SK-N-SH treated with all-trans-retinoic acid at 6 μM for 48 hours (cell line): ENCODE measurements around the gene PPIL1.
A peak's percentile ranks its signal among the peaks of the same experiment; 100 is the strongest.

Experiments used
- ATAC-seq: fragments of 200-7000 bp; cut with Tn5 transposase; 3 replicates; pipeline ENCODE4 v1.9.1; 2020; ENCODE audit warnings: mild to moderate bottlenecking, moderate library complexity
- ARNTL ChIP-seq: fragments of 450-650 bp; formaldehyde crosslinking; IDR thresholded peaks from 2 replicates; pipeline ENCODE4 v1.5.0; 2020; ENCODE audit warnings: low read depth, mild to moderate bottlenecking, moderate library complexity, borderline replicate concordance
- BACH2 ChIP-seq: fragments of 250-450 bp; sonication (Bioruptor Pico); IDR thresholded peaks from 2 replicates; pipeline ENCODE4 v1.9.0; 2021; ENCODE audit warnings: mild to moderate bottlenecking, borderline replicate concordance
- CSDC2 ChIP-seq: fragments of 250-450 bp; sonication (Bioruptor Pico); IDR thresholded peaks from 2 replicates; pipeline ENCODE4 v1.5.0; 2020; ENCODE audit warnings: mild to moderate bottlenecking, moderate library complexity
- ESRRG ChIP-seq: fragments of 250-450 bp; sonication (Bioruptor Pico); IDR thresholded peaks from 2 replicates; pipeline ENCODE4 v1.6.1; 2021; ENCODE audit warnings: mild to moderate bottlenecking
- GLIS3 ChIP-seq: fragments of 250-450 bp; sonication (Bioruptor Pico); IDR thresholded peaks from 2 replicates; pipeline ENCODE4 v1.5.0; 2020; ENCODE audit warnings: mild to moderate bottlenecking, moderate library complexity
- ISL1 ChIP-seq: fragments of 250-450 bp; sonication (Bioruptor Pico); IDR thresholded peaks from 2 replicates; pipeline ENCODE4 v2.1.2; 2022; ENCODE audit warnings: mild to moderate bottlenecking, moderate library complexity
- OSR1 ChIP-seq: fragments of 250-450 bp; sonication (Bioruptor Pico); IDR thresholded peaks from 2 replicates; pipeline ENCODE4 v1.8.0; 2022; ENCODE audit warnings: moderate library complexity, mild to moderate bottlenecking, inconsistent platforms
- RARB ChIP-seq: fragments of 250-450 bp; sonication (Bioruptor Pico); IDR thresholded peaks from 2 replicates; pipeline ENCODE4 v1.8.0; 2021; ENCODE audit warnings: mild to moderate bottlenecking, moderate library complexity
- SNAI2 ChIP-seq: fragments of 250-450 bp; sonication (Bioruptor Pico); IDR thresholded peaks from 2 replicates; pipeline ENCODE4 v1.5.0; 2020; ENCODE audit warnings: mild to moderate bottlenecking, moderate library complexity
- TOX ChIP-seq: fragments of 250-450 bp; sonication (Bioruptor Pico); IDR thresholded peaks from 2 replicates; pipeline ENCODE4 v1.8.0; 2021; ENCODE audit warnings: mild to moderate bottlenecking, moderate library complexity, borderline replicate concordance
- ZC3H10 ChIP-seq: fragments of 250-450 bp; sonication (Bioruptor Pico); IDR thresholded peaks from 2 replicates; pipeline ENCODE4 v1.5.1; 2021; ENCODE audit warnings: mild to moderate bottlenecking, moderate library complexity
- ZFP3 ChIP-seq: fragments of 250-450 bp; sonication (Bioruptor Pico); IDR thresholded peaks from 2 replicates; pipeline ENCODE4 v1.5.0; 2020; ENCODE audit warnings: mild to moderate bottlenecking, moderate library complexity
- ZFP30 ChIP-seq: fragments of 450-650 bp; formaldehyde crosslinking; IDR thresholded peaks from 2 replicates; pipeline ENCODE4 v1.5.0; 2022; ENCODE audit warnings: mild to moderate bottlenecking, moderate library complexity
- ZNF565 ChIP-seq: fragments of 450-650 bp; formaldehyde crosslinking; conservative IDR thresholded peaks from 2 replicates; pipeline ENCODE4 v1.5.0; 2020; ENCODE audit warnings: low read depth, mild to moderate bottlenecking, moderate library complexity
- ZNF70 ChIP-seq: fragments of 450-650 bp; formaldehyde crosslinking; IDR thresholded peaks from 2 replicates; pipeline ENCODE4 v1.5.0; 2020; ENCODE audit warnings: mild to moderate bottlenecking, moderate library complexity
- TF ChIP-seq, protein P1 (sequence below): fragments of 250-450 bp; sonication (Bioruptor Pico); IDR thresholded peaks from 2 replicates; pipeline ENCODE4 v1.8.0; 2020; ENCODE audit warnings: mild to moderate bottlenecking, moderate library complexity, borderline replicate concordance
- TF ChIP-seq, protein P2 (sequence below): fragments of 250-450 bp; sonication (Bioruptor Pico); IDR thresholded peaks from 2 replicates; pipeline ENCODE4 v1.5.1; 2020; ENCODE audit warnings: low read depth, mild to moderate bottlenecking, moderate library complexity
- TF ChIP-seq, protein P3 (sequence below): fragments of 250-450 bp; sonication (Bioruptor Pico); IDR thresholded peaks from 2 replicates; pipeline ENCODE4 v1.8.0; 2021; ENCODE audit warnings: low read depth, mild to moderate bottlenecking, moderate library complexity, borderline replicate concordance
- TF ChIP-seq, protein P4 (sequence below): fragments of 250-450 bp; sonication (Bioruptor Pico); IDR thresholded peaks from 2 replicates; pipeline ENCODE4 v1.5.0; 2020; ENCODE audit warnings: mild to moderate bottlenecking, moderate library complexity
- TF ChIP-seq, protein P5 (sequence below): fragments of 250-450 bp; sonication (Bioruptor Pico); IDR thresholded peaks from 2 replicates; pipeline ENCODE4 v1.5.1; 2021; ENCODE audit warnings: mild to moderate bottlenecking, moderate library complexity

The PPIL1 gene

DNA sequence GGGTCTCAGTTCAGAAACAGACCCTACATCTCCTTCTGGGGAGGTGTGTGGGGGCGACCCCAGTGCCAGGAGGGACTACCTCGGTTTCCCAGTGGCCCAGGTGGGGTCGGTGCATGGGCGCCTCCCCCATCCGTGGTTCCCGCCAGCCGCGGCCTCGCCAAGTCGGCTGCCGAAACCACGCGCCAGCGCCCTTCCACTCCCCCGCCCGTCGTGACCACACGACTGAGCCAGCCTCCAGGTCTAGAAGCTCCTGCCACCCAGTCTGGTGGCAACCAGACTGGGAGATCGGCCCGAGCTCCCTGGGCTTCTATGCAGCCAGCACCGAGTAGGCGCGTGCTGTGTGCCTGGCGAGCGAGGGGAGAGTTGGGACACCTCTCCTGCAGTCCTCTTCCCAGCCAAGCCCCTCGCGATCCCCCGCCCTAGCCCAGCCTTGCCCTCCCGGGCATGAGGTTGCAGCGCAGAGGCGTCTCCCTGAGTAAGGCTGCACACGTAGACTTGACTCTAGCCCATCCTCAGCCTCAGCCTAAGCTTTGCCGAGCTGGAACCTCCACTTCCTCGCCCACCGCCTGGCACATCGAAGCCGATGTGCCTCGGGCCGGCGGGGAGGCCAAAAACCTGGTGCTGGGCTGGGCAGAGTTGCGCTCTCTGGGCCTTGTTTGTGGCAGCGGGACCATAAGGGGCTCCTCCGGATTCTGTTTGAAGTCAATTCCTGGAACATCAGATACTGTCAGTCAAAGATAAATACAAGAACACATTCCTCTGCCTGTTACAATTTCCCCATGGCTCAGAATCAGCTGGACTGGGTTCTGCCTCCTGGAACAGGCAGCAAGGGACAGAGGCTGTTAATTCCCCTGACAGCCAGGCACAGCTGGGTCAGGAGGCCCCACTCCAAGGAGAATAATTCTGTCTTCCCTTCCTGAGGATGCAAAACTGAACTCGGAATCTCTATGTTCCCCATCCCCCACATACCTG is 33.9 kb downstream of the PPIL1 start:
- no peak for TF ChIP-seq ZFP3 (CRISPR knock-in tag)
- TF ChIP-seq, all 23 proteins: peak for 0
- no peak for ATAC-seq

DNA sequence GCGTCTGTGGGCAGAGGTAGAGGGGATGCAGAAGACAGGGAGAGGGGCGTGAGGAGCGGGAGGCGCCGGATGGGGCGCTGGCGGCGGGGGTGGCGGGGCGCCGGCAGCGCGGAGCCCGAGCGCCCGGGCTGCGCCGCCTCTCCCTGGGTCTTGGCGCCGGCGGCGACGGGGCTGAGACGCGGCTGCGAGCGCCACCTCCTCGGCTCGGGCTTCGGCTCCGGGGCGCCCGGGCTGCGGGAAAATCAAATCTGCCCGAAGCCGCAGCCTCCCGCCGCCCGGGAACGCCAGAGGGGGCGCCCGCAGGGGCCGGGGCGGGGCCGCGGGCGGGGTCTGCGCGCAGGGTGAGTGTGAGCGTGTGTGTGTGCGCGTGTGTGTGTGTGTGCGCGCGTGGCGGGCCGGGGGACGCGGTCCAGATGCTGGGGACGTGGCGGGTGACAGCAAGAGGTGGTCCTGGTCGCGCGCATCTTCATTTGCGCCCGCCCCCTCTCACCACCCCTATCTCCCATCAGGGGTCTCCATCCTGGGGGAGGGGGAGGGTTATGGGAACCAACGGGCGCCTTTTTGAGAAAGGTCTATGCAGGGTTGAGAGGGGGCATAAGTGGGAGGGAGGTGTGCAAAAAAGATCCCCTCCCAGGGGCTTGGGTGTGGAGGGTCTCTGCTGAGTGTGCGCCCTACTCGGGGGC is 34.7 kb downstream of the PPIL1 start:
- peak; percentile 72 for ATAC-seq
- TF ChIP-seq RARB (CRISPR knock-in tag), result no peak
- TF ChIP-seq, protein P1, sequence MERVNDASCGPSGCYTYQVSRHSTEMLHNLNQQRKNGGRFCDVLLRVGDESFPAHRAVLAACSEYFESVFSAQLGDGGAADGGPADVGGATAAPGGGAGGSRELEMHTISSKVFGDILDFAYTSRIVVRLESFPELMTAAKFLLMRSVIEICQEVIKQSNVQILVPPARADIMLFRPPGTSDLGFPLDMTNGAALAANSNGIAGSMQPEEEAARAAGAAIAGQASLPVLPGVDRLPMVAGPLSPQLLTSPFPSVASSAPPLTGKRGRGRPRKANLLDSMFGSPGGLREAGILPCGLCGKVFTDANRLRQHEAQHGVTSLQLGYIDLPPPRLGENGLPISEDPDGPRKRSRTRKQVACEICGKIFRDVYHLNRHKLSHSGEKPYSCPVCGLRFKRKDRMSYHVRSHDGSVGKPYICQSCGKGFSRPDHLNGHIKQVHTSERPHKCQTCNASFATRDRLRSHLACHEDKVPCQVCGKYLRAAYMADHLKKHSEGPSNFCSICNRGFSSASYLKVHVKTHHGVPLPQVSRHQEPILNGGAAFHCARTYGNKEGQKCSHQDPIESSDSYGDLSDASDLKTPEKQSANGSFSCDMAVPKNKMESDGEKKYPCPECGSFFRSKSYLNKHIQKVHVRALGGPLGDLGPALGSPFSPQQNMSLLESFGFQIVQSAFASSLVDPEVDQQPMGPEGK, result no peak
- TF ChIP-seq, protein P2, sequence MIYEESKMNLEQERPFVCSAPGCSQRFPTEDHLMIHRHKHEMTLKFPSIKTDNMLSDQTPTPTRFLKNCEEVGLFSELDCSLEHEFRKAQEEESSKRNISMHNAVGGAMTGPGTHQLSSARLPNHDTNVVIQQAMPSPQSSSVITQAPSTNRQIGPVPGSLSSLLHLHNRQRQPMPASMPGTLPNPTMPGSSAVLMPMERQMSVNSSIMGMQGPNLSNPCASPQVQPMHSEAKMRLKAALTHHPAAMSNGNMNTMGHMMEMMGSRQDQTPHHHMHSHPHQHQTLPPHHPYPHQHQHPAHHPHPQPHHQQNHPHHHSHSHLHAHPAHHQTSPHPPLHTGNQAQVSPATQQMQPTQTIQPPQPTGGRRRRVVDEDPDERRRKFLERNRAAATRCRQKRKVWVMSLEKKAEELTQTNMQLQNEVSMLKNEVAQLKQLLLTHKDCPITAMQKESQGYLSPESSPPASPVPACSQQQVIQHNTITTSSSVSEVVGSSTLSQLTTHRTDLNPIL, result no peak
- no peak for TF ChIP-seq ZC3H10 (CRISPR knock-in tag)
- TF ChIP-seq CSDC2 (CRISPR knock-in tag), result no peak
- no peak for TF ChIP-seq ISL1 (CRISPR knock-in tag)
- no peak for TF ChIP-seq BACH2 (CRISPR knock-in tag)
- no peak for TF ChIP-seq TOX
- no peak for TF ChIP-seq ZFP30 (CRISPR knock-in tag)
- TF ChIP-seq, protein P3, sequence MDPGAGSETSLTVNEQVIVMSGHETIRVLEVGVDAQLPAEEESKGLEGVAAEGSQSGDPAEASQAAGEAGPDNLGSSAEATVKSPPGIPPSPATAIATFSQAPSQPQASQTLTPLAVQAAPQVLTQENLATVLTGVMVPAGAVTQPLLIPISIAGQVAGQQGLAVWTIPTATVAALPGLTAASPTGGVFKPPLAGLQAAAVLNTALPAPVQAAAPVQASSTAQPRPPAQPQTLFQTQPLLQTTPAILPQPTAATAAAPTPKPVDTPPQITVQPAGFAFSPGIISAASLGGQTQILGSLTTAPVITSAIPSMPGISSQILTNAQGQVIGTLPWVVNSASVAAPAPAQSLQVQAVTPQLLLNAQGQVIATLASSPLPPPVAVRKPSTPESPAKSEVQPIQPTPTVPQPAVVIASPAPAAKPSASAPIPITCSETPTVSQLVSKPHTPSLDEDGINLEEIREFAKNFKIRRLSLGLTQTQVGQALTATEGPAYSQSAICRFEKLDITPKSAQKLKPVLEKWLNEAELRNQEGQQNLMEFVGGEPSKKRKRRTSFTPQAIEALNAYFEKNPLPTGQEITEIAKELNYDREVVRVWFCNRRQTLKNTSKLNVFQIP, result no peak
- TF ChIP-seq OSR1 (CRISPR knock-in tag), result no peak
- TF ChIP-seq, protein P4, sequence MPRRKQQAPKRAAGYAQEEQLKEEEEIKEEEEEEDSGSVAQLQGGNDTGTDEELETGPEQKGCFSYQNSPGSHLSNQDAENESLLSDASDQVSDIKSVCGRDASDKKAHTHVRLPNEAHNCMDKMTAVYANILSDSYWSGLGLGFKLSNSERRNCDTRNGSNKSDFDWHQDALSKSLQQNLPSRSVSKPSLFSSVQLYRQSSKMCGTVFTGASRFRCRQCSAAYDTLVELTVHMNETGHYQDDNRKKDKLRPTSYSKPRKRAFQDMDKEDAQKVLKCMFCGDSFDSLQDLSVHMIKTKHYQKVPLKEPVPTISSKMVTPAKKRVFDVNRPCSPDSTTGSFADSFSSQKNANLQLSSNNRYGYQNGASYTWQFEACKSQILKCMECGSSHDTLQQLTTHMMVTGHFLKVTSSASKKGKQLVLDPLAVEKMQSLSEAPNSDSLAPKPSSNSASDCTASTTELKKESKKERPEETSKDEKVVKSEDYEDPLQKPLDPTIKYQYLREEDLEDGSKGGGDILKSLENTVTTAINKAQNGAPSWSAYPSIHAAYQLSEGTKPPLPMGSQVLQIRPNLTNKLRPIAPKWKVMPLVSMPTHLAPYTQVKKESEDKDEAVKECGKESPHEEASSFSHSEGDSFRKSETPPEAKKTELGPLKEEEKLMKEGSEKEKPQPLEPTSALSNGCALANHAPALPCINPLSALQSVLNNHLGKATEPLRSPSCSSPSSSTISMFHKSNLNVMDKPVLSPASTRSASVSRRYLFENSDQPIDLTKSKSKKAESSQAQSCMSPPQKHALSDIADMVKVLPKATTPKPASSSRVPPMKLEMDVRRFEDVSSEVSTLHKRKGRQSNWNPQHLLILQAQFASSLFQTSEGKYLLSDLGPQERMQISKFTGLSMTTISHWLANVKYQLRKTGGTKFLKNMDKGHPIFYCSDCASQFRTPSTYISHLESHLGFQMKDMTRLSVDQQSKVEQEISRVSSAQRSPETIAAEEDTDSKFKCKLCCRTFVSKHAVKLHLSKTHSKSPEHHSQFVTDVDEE (CRISPR knock-in tag), result no peak
- TF ChIP-seq ZNF565, result no peak
- TF ChIP-seq ZFP3 (CRISPR knock-in tag), result no peak
- TF ChIP-seq GLIS3 (CRISPR knock-in tag), result no peak

DNA sequence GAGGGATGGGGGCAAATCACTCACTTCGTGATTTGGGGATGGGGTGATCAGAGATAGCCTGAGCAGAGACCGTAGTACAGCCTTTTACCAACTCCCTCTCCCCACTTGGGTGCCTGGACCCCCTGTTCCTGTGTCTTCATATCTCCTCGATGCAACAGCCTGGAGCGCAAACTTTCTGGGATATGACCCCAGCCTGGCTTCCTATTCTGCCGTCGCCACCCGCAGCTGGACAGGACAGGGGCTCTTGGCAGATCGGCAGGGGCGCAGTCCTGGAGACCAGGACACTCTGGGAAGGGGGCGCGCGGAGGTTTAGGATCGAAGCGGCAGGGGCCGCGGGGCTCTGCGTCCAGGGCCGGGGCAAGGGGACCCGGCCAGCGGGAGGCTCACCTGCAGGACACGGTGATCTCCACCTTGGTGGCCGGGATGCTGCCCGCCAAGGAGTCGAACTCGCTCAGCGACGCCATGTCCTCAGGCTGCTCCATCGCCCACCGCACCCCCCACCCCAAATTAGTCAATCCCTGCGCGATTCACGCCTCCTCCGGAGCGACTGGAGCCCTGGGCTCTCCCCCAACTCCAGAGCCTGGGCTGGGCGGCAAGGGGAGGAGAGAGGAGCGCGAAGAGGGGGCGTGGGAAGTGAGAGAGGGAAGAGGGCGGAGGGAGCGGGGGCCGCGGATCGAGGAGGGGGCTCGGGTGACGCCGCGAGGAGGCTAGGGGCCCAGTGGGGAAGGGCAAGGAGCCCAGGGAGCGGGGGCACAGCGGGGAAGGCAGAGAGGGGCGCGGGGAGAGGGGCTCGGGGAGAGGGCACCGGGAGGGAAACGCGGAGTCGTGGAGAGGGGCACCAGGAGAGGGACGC is 35.5 kb downstream of the PPIL1 start, which contains the start of gene CPNE5:
Gene CPNE5 (minus strand): TSS at position 549 of the 853 bp plus-strand sequence. CDS start 67 bp downstream, at position 482.
- TF ChIP-seq, protein P3, result no peak
- TF ChIP-seq, protein P2, result no peak
- no peak for TF ChIP-seq ZNF70 (CRISPR knock-in tag)
- no peak for TF ChIP-seq ZNF565
- no peak for TF ChIP-seq RARB (CRISPR knock-in tag)
- no peak for TF ChIP-seq TOX
- TF ChIP-seq ARNTL (CRISPR knock-in tag), result no peak
- TF ChIP-seq, protein P1, result no peak
- TF ChIP-seq ESRRG (CRISPR knock-in tag), result no peak
- TF ChIP-seq SNAI2 (CRISPR knock-in tag), result no peak
- TF ChIP-seq, protein P5, sequence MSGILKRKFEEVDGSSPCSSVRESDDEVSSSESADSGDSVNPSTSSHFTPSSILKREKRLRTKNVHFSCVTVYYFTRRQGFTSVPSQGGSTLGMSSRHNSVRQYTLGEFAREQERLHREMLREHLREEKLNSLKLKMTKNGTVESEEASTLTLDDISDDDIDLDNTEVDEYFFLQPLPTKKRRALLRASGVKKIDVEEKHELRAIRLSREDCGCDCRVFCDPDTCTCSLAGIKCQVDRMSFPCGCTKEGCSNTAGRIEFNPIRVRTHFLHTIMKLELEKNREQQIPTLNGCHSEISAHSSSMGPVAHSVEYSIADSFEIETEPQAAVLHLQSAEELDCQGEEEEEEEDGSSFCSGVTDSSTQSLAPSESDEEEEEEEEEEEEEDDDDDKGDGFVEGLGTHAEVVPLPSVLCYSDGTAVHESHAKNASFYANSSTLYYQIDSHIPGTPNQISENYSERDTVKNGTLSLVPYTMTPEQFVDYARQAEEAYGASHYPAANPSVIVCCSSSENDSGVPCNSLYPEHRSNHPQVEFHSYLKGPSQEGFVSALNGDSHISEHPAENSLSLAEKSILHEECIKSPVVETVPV (CRISPR knock-in tag), result no peak
- ATAC-seq, result peak; percentile 48
